ENCODE results near the gene TOX3. TPM values are rescaled to one million over a fixed set of nuclear protein-coding genes. Genes with fewer than 3 reads are reported as not detected.
A peak's percentile ranks its signal among the peaks of the same experiment; 100 is the strongest.

TOX3 gene
- total and polyA plus RNA-seq, 2 of the 8 experiments (the other 6 are each of a cell fraction or from before 2014, with no cell fraction given): 16.7 to 31.2 TPM

DNA sequence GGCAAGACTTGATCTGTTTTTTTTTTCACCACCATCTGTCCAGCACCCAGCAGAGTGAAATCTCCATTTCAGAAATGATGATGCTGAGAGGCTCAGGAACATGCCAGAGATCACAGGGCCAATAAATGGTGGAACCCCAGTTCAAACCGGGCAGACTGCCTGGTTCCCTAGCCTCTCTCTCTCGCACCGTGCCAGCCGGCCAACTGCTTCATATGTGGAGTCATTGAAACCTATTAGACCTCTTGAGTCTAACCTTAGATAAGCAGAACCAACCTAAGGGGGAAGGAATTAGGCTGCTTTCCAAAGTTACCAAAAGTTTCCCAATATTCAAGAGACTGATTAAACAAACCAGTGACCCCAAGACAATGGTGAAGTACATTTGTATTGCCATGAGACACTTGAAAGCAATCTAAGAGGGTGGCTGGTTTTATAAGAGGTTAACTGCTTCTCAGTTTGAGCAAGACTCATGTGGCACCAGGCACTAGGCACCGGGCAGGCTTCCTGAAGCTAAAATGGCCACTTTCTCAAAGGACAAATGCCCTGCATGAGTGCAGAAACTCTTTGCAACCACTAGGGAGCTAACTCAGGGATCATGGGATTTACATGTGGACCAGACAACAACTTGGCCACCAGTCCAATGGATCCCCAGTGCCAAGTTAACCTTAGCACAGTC is 18.4 kb downstream of the TOX3 start (continued):
- TF ChIP-seq CHD7 (IDR thresholded peaks at IDR 0.05; ENCODE audit: insufficient replicate concordance, low read length) (no peak), YY1 (IDR thresholded peaks at IDR 0.05; ENCODE audit: low read depth, low read length) (peak; percentile 83), GTF2F1 (IDR thresholded peaks at IDR 0.05; ENCODE audit: borderline replicate concordance, low read depth, low read length) (no peak), MAX (IDR thresholded peaks at IDR 0.05) (no peak), CEBPB (IDR thresholded peaks at IDR 0.05; ENCODE audit: low read depth, low read length) (no peak), RAD21 (IDR thresholded peaks at IDR 0.05 in 1 of 2, conservative IDR thresholded peaks at IDR 0.05 in 1 of 2; ENCODE audit: low read depth in 2 of 2, low read length in 2 of 2) (0 out of 4 replicates have a peak, but pooled peaks of 1 of the 2 experiments have one; percentile 17), SAP30 (IDR thresholded peaks at IDR 0.05; ENCODE audit: insufficient read depth, insufficient replicate concordance, low read length) (no peak), FOSL1 (IDR thresholded peaks at IDR 0.05; ENCODE audit: insufficient read depth, low read depth, low read length) (no peak), SUZ12 (IDR thresholded peaks at IDR 0.05; ENCODE audit: low read length) (no peak), KDM1A (IDR thresholded peaks at IDR 0.05; ENCODE audit: borderline replicate concordance, low read length) (no peak)

Data from H1 (cell line).